HL-60 (cell line): ENCODE data around the gene LAPTM5.

ENCODE experiments used
- CTCF ChIP-seq: IDR thresholded peaks from one replicate; pipeline ENCODE4 v1.5.1; 2011; ENCODE audit warnings: low read length, control low read depth, inconsistent platforms; ENCODE audit not compliant: insufficient read depth
- POLR2AphosphoS5 ChIP-seq: IDR thresholded peaks from 2 replicates; pipeline ENCODE4 v1.6.1; 2012; ENCODE audit warnings: low read depth
- REST ChIP-seq: IDR thresholded peaks from 2 replicates; pipeline ENCODE4 v1.6.1; 2012; ENCODE audit warnings: low read depth; ENCODE audit not compliant: insufficient replicate concordance
- SPI1 ChIP-seq: IDR thresholded peaks from 2 replicates; pipeline ENCODE4 v1.6.1; 2012; ENCODE audit warnings: low read depth, mild to moderate bottlenecking, borderline replicate concordance

GRCh38 chr1:30739601-30740000 is 18.0 kb downstream of the LAPTM5 start:
- TF ChIP-seq CTCF: no peak
- TF ChIP-seq POLR2AphosphoS5: no peak
- TF ChIP-seq SPI1: no peak
- TF ChIP-seq REST: no peak
